Sigmoid colon (tissue), 4 donors: Measurements from ENCODE around the gene RAB6B.

Experiments
- EP300 ChIP-seq, 4 donors: sonication (generic); formaldehyde crosslinking; IDR thresholded peaks; one replicate each; pipeline ENCODE4 v1.6.1; 2017; ENCODE audit warnings: antibody characterized with exemption in 4 of 4
- POLR2A ChIP-seq, 2 donors: fragments of 450-650 bp; IDR thresholded peaks; one replicate each; pipeline ENCODE4 v1.6.1; 2016; ENCODE audit warnings: antibody characterized with exemption in 2 of 2, mild to moderate bottlenecking in 2 of 2, moderate library complexity in 2 of 2
- POLR2AphosphoS5 ChIP-seq, 4 donors: sonication (generic); formaldehyde crosslinking; IDR thresholded peaks; one replicate each; pipeline ENCODE4 v1.6.1; 2017; ENCODE audit warnings: antibody characterized with exemption in 4 of 4
- TF ChIP-seq, protein P1 (sequence below), 4 experiments: fragments of 450-650 bp in 3 of 4; fragments of 200-600 bp in 1 of 4; IDR thresholded peaks; one replicate each; pipeline ENCODE4 v1.5.1; 2016 to 2019; ENCODE audit warnings: antibody characterized with exemption in 4 of 4, mild to moderate bottlenecking in 3 of 4, moderate library complexity in 2 of 4

- TF ChIP-seq POLR2AphosphoS5 (IDR thresholded peaks at IDR 0.05), result no peak
- TF ChIP-seq, protein P1, sequence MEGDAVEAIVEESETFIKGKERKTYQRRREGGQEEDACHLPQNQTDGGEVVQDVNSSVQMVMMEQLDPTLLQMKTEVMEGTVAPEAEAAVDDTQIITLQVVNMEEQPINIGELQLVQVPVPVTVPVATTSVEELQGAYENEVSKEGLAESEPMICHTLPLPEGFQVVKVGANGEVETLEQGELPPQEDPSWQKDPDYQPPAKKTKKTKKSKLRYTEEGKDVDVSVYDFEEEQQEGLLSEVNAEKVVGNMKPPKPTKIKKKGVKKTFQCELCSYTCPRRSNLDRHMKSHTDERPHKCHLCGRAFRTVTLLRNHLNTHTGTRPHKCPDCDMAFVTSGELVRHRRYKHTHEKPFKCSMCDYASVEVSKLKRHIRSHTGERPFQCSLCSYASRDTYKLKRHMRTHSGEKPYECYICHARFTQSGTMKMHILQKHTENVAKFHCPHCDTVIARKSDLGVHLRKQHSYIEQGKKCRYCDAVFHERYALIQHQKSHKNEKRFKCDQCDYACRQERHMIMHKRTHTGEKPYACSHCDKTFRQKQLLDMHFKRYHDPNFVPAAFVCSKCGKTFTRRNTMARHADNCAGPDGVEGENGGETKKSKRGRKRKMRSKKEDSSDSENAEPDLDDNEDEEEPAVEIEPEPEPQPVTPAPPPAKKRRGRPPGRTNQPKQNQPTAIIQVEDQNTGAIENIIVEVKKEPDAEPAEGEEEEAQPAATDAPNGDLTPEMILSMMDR (IDR thresholded peaks at IDR 0.05), result no peak
- TF ChIP-seq EP300 (IDR thresholded peaks at IDR 0.05), result no peak
- no peak for TF ChIP-seq POLR2A (IDR thresholded peaks at IDR 0.05)
Measured at GRCh38 chr3:133880287-133880686, 15.4 kb downstream of the RAB6B start.
